Measurements from ENCODE around the gene S100A7. TPM values are rescaled to one million over a fixed set of nuclear protein-coding genes. Genes with fewer than 3 reads are reported as not detected.

The S100A7 gene
- total and polyA plus RNA-seq, 2 of the 4 experiments (the other 2 are of a cell fraction), result not detected

GRCh38 chr1:153443486-153443885 is 17.0 kb downstream of the S100A7 start:
- TF ChIP-seq POLR2A (IDR thresholded peaks at IDR 0.05; ENCODE audit: low read depth, low read length), result no peak
- TF ChIP-seq MAZ (IDR thresholded peaks at IDR 0.05; ENCODE audit: borderline replicate concordance, low read depth, low read length), result no peak
- TF ChIP-seq CHD1 (IDR thresholded peaks at IDR 0.05; ENCODE audit: low read depth, low read length), result no peak
- no peak for TF ChIP-seq FOS (IDR thresholded peaks at IDR 0.05; ENCODE audit: low read depth, low read length)
- no peak for TF ChIP-seq RCOR1 (IDR thresholded peaks at IDR 0.05; ENCODE audit: insufficient replicate concordance, low read length)
- TF ChIP-seq USF2 (IDR thresholded peaks at IDR 0.05; ENCODE audit: low read depth, low read length), result no peak
- TF ChIP-seq MXI1 (IDR thresholded peaks at IDR 0.05; ENCODE audit: borderline replicate concordance, low read depth, low read length), result no peak
- no peak for TF ChIP-seq MAFK (IDR thresholded peaks at IDR 0.05; ENCODE audit: low read depth, low read length)
- TF ChIP-seq BHLHE40 (IDR thresholded peaks at IDR 0.05; ENCODE audit: low read depth, low read length), result no peak
- TF ChIP-seq CEBPB (IDR thresholded peaks at IDR 0.05; ENCODE audit: low read depth, low read length), result no peak
- H4K8ac ChIP-seq (ENCODE audit: low read depth in 2 of 2, low read length in 2 of 2), result no peak overlapping the region
- no peak overlapping the region for H4K91ac ChIP-seq (ENCODE audit: insufficient read depth, low read depth, low read length)
- intact Hi-C loops (cut with micrococcal nuclease), result no loop called here
- no peak overlapping the region for H2BK15ac ChIP-seq (ENCODE audit: low read depth, low read length)
- H3K27ac ChIP-seq (ENCODE audit: insufficient read depth, low read length), result no peak overlapping the region
- no TSS peak for BruUV-seq (replicated peaks)
- H3K79me1 ChIP-seq (ENCODE audit: low read depth in 1 of 2, low read length in 2 of 2), result no peaks in the 10 kb centered on the region
- DNase-seq, result no peak
- no peak overlapping the region for H3K4me3 ChIP-seq (ENCODE audit: insufficient read depth, low read depth, low read length)
- no peak overlapping the region for H4K5ac ChIP-seq (ENCODE audit: low read depth, low read length)
- H2AK9ac ChIP-seq (replicated peaks; ENCODE audit: low read depth, low read length, poor library complexity), result no peak overlapping the region
- ATAC-seq (ENCODE audit: low read depth), result no peak
- H3K4ac ChIP-seq (ENCODE audit: low read depth, low read length), result no peak overlapping the region
- no peak overlapping the region for H3K14ac ChIP-seq (replicated peaks; ENCODE audit: low read depth, low read length)
- no peak overlapping the region for H3K18ac ChIP-seq (ENCODE audit: low read depth, low read length)
- no peak overlapping the region for H3K4me2 ChIP-seq (ENCODE audit: low read depth, low read length)
- ChIA-PET CTCF (no interaction called here), POLR2A (ENCODE audit: unreplicated experiment) (no interaction called here)
- no peak overlapping the region for H2BK5ac ChIP-seq (ENCODE audit: low read depth, low read length, poor library complexity, severe bottlenecking)
- WGBS, 2 experiments (ENCODE audit: extremely low coverage in 2 of 2, insufficient read length in 1 of 2), result no CpG with 5 or more reads among the region's 4 CpGs
- in situ Hi-C loops (cut with MboI; ENCODE audit: low sequenced_read_pairs), result no loop called here
- H3K27me3 ChIP-seq (ENCODE audit: control insufficient read depth, insufficient read depth, low read length), result peaks cover 2% of the 10 kb centered on the region
- no peak overlapping the region for H3K23ac ChIP-seq (ENCODE audit: low read depth, low read length)
- H4K20me1 ChIP-seq (ENCODE audit: insufficient read depth, low read length), result no peaks in the 10 kb centered on the region
- no peak overlapping the region for H2BK20ac ChIP-seq (ENCODE audit: low read depth, low read length)
- no peaks in the 10 kb centered on the region for H3K9me1 ChIP-seq (ENCODE audit: insufficient read depth, low read length)
- H3K36me3 ChIP-seq (ENCODE audit: control insufficient read depth, insufficient read depth, low read length), result no peaks in the 10 kb centered on the region
- no peak overlapping the region for H3K9ac ChIP-seq (ENCODE audit: low read depth, low read length)
- dilution Hi-C loops (cut with HindIII; ENCODE audit: low sequenced_read_pairs, unreplicated experiment), result no loop called here
- H3K4me1 ChIP-seq (ENCODE audit: control insufficient read depth, insufficient read depth, low read length), result no peaks in the 10 kb centered on the region
- H3K9me3 ChIP-seq (ENCODE audit: control insufficient read depth, insufficient read depth, low read length), result no peaks in the 10 kb centered on the region
- H3K56ac ChIP-seq (ENCODE audit: extremely low read depth, insufficient read depth, low read length), result no peak overlapping the region
- H2BK120ac ChIP-seq (ENCODE audit: low read depth, low read length), result no peak overlapping the region
- H2AK5ac ChIP-seq (ENCODE audit: low read depth, low read length), result no peak overlapping the region
- no peak overlapping the region for H2AFZ ChIP-seq (replicated peaks; ENCODE audit: low read length, poor library complexity)

Data from IMR-90 (cell line).